Fibroblast of skin of back (primary cell): ENCODE data around the gene TYW3.

ENCODE experiments used
- DNase-seq: peaks from one replicate; pipeline ENCODE4 v3.0.0-alpha.2; 2013

Gene TYW3

GRCh38 chr1:74791491-74791890 is 58.5 kb downstream of the TYW3 start:
- DNase-seq: peak; percentile 30

GRCh38 chr1:74799119-74799657 is 66.2 kb downstream of the TYW3 start:
- no peak for DNase-seq

GRCh38 chr1:74811436-74812179 is 78.7 kb downstream of the TYW3 start:
- no peak for DNase-seq

DNA sequence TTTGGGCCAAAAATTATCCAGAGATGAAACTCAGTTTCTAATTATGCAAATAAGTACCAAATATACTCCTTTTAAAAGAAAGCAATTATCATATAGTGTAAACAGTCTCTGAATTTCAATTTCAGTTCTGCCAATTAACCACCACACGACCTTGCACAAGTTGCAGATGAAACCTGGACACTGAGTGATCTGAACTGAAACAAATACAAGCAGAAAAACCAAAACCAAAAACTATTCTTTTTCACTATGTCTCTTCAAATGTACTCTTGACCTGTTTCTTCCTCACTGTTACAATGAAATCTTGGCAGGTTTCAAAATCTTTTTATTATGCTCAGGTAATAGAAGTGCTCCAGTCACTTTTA is 79.2 kb downstream of the TYW3 start:
- no peak for DNase-seq
